HCT116 (cell line): ENCODE data around the gene IPCEF1. TPM values are rescaled to one million over a fixed set of nuclear protein-coding genes. Genes with fewer than 3 reads are reported as not detected.

ENCODE experiments used
- ATAC-seq: fragments of 200-7000 bp; cut with Tn5 transposase; 2 replicates; pipeline ENCODE4 v1.9.1; 2020; ENCODE audit warnings: mild to moderate bottlenecking, moderate library complexity
- BruUV-seq: library from RNA; stranded (reverse); fragments of 400-500 nt; replicated peaks from 2 replicates; lab custom pipeline; 2021; lab: Mats Ljungman, UMichigan
- CTCF ChIA-PET: fragments of 300-600 bp; sonication (Branson Sonifier 250); formaldehyde crosslinking; loops from one replicate; lab custom pipeline; 2021; ENCODE audit warnings: antibody characterized with exemption; lab: Charles Lee
- POLR2A ChIA-PET: fragments of 300-600, 350-600 bp; sonication (Branson Sonifier 250); formaldehyde crosslinking; loops from one replicate; lab custom pipeline; 2021; ENCODE audit warnings: antibody characterized with exemption; lab: Charles Lee
- RAD21 ChIA-PET, 2 experiments: fragments of 300-600 bp; sonication (Branson Sonifier 250); formaldehyde crosslinking; loops; one replicate each; lab custom pipeline; 2023; ENCODE audit warnings: low total read pairs in 2 of 2; ENCODE audit not compliant: uncharacterized antibody in 2 of 2, unreplicated experiment in 2 of 2, low non-redundant PET in 1 of 2; lab: Charles Lee
- DNase-seq: peaks from one replicate; pipeline ENCODE4 v3.0.0-alpha.2; 2010; ENCODE audit warnings: low read depth, low spot score
- H2AFZ ChIP-seq: fragments of 200-600 bp; shearing (Covaris generic), sonication (generic); 2 replicates; pipeline ENCODE4 v1.6.1; 2017; ENCODE audit warnings: low read depth, mixed run types, mixed read lengths, antibody characterized with exemption, low read length; ENCODE audit not compliant: poor library complexity, severe bottlenecking
- H3K27ac ChIP-seq: 2 replicates; pipeline ENCODE4 v1.5.1; 2012; ENCODE audit warnings: low read depth, low read length
- H3K27me3 ChIP-seq: fragments of 200-600 bp; sonication (generic); 2 replicates; pipeline ENCODE4 v1.6.1; 2016; ENCODE audit warnings: mixed run types, low read length, mixed read lengths; ENCODE audit not compliant: insufficient read depth
- H3K36me3 ChIP-seq, 2 experiments: fragments of 200-500 bp in 1 of 2; fragments of 200-600 bp in 1 of 2; sonication (Bioruptor generic) in 1 of 2; sonication (generic) in 1 of 2; 2 replicates each; pipeline versions ENCODE4 v1.5.1 to v1.6.1; 2014 to 2016; ENCODE audit warnings: low read length in 2 of 2, inconsistent platforms in 1 of 2, mixed read lengths in 1 of 2, mixed run types in 1 of 2; ENCODE audit not compliant: insufficient read depth in 2 of 2, control insufficient read depth in 1 of 2
- H3K4me1 ChIP-seq, 2 experiments: fragments of 200-600 bp in 1 of 2; sonication (generic) in 1 of 2; 2 replicates each; pipeline versions ENCODE4 v1.5.1 to v1.6.1; 2012 to 2017; ENCODE audit warnings: low read length in 2 of 2, inconsistent platforms in 1 of 2, mild to moderate bottlenecking in 1 of 2, mixed read lengths in 1 of 2, mixed run types in 1 of 2, moderate library complexity in 1 of 2; ENCODE audit not compliant: insufficient read depth in 2 of 2, control insufficient read depth in 1 of 2
- H3K4me2 ChIP-seq: fragments of 200-600 bp; sonication (generic); 2 replicates; pipeline ENCODE4 v1.6.1; 2017; ENCODE audit warnings: mixed run types, low read length, mixed read lengths
- H3K4me3 ChIP-seq, 2 experiments: fragments of 200-600 bp in 1 of 2; sonication (generic) in 1 of 2; replicated peaks in 1 of 2; 2 replicates each; pipeline ENCODE4 v1.5.1; 2011 to 2016; ENCODE audit warnings: low read length in 2 of 2, control low read depth in 1 of 2, low read depth in 1 of 2, mild to moderate bottlenecking in 1 of 2, mixed read lengths in 1 of 2, mixed run types in 1 of 2
- H3K79me2 ChIP-seq: fragments of 200-600 bp; sonication (generic); 2 replicates; pipeline ENCODE4 v1.6.1; 2017; ENCODE audit warnings: mild to moderate bottlenecking, mixed run types, low read length, moderate library complexity, mixed read lengths; ENCODE audit not compliant: insufficient read depth
- H3K9ac ChIP-seq: fragments of 200-600 bp; sonication (generic); 2 replicates; pipeline ENCODE4 v1.6.1; 2016; ENCODE audit warnings: low read length, mixed read lengths
- H3K9me2 ChIP-seq: fragments of 200-600 bp; sonication (generic), shearing (Covaris generic); 2 replicates; pipeline ENCODE4 v1.6.1; 2017; ENCODE audit warnings: mixed run types, mild to moderate bottlenecking, moderate library complexity; ENCODE audit not compliant: insufficient read depth
- H3K9me3 ChIP-seq, 2 experiments: fragments of 200-500 bp in 1 of 2; fragments of 200-600 bp in 1 of 2; sonication (Bioruptor generic) in 1 of 2; sonication (generic) in 1 of 2; 2 replicates each; pipeline ENCODE4 v1.6.1; 2014 to 2017; ENCODE audit warnings: low read length in 2 of 2, mixed read lengths in 2 of 2, inconsistent platforms in 1 of 2, low read depth in 1 of 2, mild to moderate bottlenecking in 1 of 2, mixed run types in 1 of 2, moderate library complexity in 1 of 2; ENCODE audit not compliant: control insufficient read depth in 1 of 2, insufficient read depth in 1 of 2
- H4K20me1 ChIP-seq: fragments of 200-600 bp; sonication (generic), shearing (Covaris generic); 2 replicates; pipeline ENCODE4 v1.6.1; 2017; ENCODE audit warnings: mixed run types, mild to moderate bottlenecking, moderate library complexity; ENCODE audit not compliant: insufficient read depth
- CBX3 ChIP-seq: IDR thresholded peaks from 2 replicates; pipeline ENCODE4 v1.6.1; 2012; ENCODE audit warnings: low read depth
- CEBPB ChIP-seq: IDR thresholded peaks from 2 replicates; pipeline ENCODE4 v1.6.1; 2012; ENCODE audit warnings: low read depth
- EGR1 ChIP-seq: IDR thresholded peaks from 2 replicates; pipeline ENCODE4 v1.6.1; 2012; ENCODE audit warnings: low read depth
- ELF1 ChIP-seq: IDR thresholded peaks from 2 replicates; pipeline ENCODE4 v1.6.1; 2012; ENCODE audit warnings: low read depth, borderline replicate concordance
- EZH2 ChIP-seq: fragments of 200-600 bp; sonication (generic); IDR thresholded peaks from 2 replicates; pipeline ENCODE4 v1.6.1; 2017; ENCODE audit warnings: antibody characterized with exemption, mixed run types
- FOSL1 ChIP-seq: IDR thresholded peaks from 2 replicates; pipeline ENCODE4 v1.6.1; 2012; ENCODE audit warnings: low read depth
- POLR2A ChIP-seq: IDR thresholded peaks from 2 replicates; pipeline ENCODE4 v1.7.0; 2011; ENCODE audit warnings: borderline replicate concordance; ENCODE audit not compliant: insufficient read depth, insufficient read length; ENCODE audit errors: extremely low read depth
- POLR2AphosphoS5 ChIP-seq: IDR thresholded peaks from 2 replicates; pipeline ENCODE4 v1.6.1; 2011; ENCODE audit warnings: mild to moderate bottlenecking, low read depth, low read length, moderate library complexity
- RAD21 ChIP-seq: IDR thresholded peaks from 2 replicates; pipeline ENCODE4 v1.6.1; 2012; ENCODE audit warnings: low read depth, mild to moderate bottlenecking
- SIN3A ChIP-seq: IDR thresholded peaks from 2 replicates; pipeline ENCODE4 v1.6.1; 2012; ENCODE audit warnings: low read depth
- SP1 ChIP-seq: IDR thresholded peaks from 2 replicates; pipeline ENCODE4 v1.6.1; 2012; ENCODE audit warnings: low read depth
- SRF ChIP-seq: IDR thresholded peaks from 2 replicates; pipeline ENCODE4 v1.6.1; 2012; ENCODE audit warnings: low read depth
- TCF7L2 ChIP-seq: IDR thresholded peaks from 2 replicates; pipeline ENCODE4 v1.7.0; 2011; ENCODE audit warnings: borderline replicate concordance, inconsistent platforms; ENCODE audit not compliant: insufficient read depth, insufficient read length; ENCODE audit errors: extremely low read depth
- ZFX ChIP-seq: fragments of 450-650 bp; IDR thresholded peaks from 2 replicates; pipeline ENCODE4 v1.6.1; 2017
- intact Hi-C: fragments of 100-400 bp; cut with micrococcal nuclease; formaldehyde crosslinking; loops from 2 replicates; pipeline ENCODE4 v1.10.0; 2022
- total RNA-seq: library from RNA; stranded (reverse); gene quantifications from one replicate; pipeline ENCODE4 v1.2.1, GENCODE V29; 2021; ENCODE audit not compliant: unreplicated experiment
- TF ChIP-seq, protein P1 (sequence below): IDR thresholded peaks from 2 replicates; pipeline ENCODE4 v1.6.1; 2012; ENCODE audit warnings: low read depth
- TF ChIP-seq, protein P2 (sequence below): IDR thresholded peaks from 2 replicates; pipeline ENCODE4 v1.6.1; 2011; ENCODE audit warnings: mild to moderate bottlenecking, low read length, moderate library complexity; ENCODE audit not compliant: insufficient replicate concordance; ENCODE audit errors: extremely low read depth
- TF ChIP-seq, protein P3 (sequence below): IDR thresholded peaks from 2 replicates; pipeline ENCODE4 v1.6.1; 2012

IPCEF1 gene
- total RNA-seq, 1 experiment from 2014 or later, result 0.32 TPM

DNA sequence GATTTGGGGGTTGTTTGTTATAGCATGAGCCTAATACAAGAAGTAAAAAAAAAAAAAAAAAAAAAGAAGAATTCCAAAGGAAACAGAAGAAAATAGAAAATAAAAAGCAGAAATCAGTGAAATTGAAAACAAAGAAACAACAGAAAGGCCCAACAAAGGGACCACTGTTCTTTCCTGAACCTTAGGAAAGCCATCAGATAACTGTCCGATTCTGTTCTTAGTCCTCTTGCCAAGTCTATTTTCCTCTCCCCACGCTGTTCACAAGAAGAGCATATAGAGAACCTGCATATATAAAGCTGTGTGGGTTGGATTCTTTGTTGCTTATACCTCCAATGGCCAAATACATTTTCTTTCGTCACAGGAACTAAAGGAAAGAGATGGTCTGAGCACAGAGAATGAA, 38.0 kb upstream of the IPCEF1 start:
- intact Hi-C loops, result no loop called here
- Histone ChIP-seq H3K36me3 (no peaks in the 10 kb centered on the region; a peak in 1 of 4 replicates), H3K4me1 (peaks cover 0 to 4% of the 10 kb centered on the region in 2 experiments; a peak in 1 of 4 replicates), H3K27ac (no peak overlapping the region), H3K9ac (no peak overlapping the region), H4K20me1 (no peaks in the 10 kb centered on the region), H3K27me3 (no peaks in the 10 kb centered on the region), H3K9me2 (no peaks in the 10 kb centered on the region), H3K79me2 (no peaks in the 10 kb centered on the region), H3K4me2 (no peak overlapping the region), H2AFZ (no peak overlapping the region), H3K4me3 (no peak overlapping the region), H3K9me3 (no peaks in the 10 kb centered on the region)
- RAD21 ChIA-PET, result no interaction called here
- ATAC-seq (no peak), DNase-seq (no peak)
- CTCF ChIA-PET, result no interaction called here
- no TSS peak for BruUV-seq
- POLR2A ChIA-PET, result no interaction called here
- TF ChIP-seq ELF1 (no peak), RAD21 (no peak), SRF (no peak), ZFX (no peak), SIN3A (no peak), CEBPB (no peak), EGR1 (no peak)
- TF ChIP-seq, protein P1, sequence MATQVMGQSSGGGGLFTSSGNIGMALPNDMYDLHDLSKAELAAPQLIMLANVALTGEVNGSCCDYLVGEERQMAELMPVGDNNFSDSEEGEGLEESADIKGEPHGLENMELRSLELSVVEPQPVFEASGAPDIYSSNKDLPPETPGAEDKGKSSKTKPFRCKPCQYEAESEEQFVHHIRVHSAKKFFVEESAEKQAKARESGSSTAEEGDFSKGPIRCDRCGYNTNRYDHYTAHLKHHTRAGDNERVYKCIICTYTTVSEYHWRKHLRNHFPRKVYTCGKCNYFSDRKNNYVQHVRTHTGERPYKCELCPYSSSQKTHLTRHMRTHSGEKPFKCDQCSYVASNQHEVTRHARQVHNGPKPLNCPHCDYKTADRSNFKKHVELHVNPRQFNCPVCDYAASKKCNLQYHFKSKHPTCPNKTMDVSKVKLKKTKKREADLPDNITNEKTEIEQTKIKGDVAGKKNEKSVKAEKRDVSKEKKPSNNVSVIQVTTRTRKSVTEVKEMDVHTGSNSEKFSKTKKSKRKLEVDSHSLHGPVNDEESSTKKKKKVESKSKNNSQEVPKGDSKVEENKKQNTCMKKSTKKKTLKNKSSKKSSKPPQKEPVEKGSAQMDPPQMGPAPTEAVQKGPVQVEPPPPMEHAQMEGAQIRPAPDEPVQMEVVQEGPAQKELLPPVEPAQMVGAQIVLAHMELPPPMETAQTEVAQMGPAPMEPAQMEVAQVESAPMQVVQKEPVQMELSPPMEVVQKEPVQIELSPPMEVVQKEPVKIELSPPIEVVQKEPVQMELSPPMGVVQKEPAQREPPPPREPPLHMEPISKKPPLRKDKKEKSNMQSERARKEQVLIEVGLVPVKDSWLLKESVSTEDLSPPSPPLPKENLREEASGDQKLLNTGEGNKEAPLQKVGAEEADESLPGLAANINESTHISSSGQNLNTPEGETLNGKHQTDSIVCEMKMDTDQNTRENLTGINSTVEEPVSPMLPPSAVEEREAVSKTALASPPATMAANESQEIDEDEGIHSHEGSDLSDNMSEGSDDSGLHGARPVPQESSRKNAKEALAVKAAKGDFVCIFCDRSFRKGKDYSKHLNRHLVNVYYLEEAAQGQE, result no peak
- TF ChIP-seq, all 23 proteins: peak for 0

DNA sequence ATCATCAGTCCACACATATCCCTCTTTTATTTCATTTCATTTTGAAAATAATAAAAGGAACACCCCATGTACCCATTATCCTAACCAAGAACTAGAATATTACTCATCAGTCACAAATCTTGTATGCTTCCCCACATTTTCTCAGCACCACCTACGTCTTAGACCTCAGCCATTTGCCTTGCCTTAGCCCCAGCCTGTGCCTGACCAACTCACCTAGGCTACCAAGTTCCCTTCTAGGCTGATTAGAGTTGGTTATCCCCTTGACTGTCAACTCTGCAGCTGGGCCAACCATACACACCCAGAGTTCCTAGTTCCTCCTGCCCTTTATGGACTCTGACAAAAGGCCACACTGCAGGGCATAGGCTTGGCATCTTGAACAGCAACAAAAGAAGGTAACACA, 33.4 kb upstream of the IPCEF1 start:
- POLR2A ChIA-PET, result no interaction called here
- RAD21 ChIA-PET, result no interaction called here
- intact Hi-C loops, result no loop called here
- H3K9me3 ChIP-seq, result no peaks in the 10 kb centered on the region; a peak in 1 of 4 replicates
- H3K36me3 ChIP-seq, result no peaks in the 10 kb centered on the region
- H3K27ac ChIP-seq, result no peak overlapping the region
- ATAC-seq (no peak), DNase-seq (no peak)
- H3K79me2 ChIP-seq, result no peaks in the 10 kb centered on the region
- TF ChIP-seq TCF7L2 (no peak), ZFX (no peak), SIN3A (no peak), POLR2A (no peak), SP1 (no peak), POLR2AphosphoS5 (no peak), EZH2 (no peak), CBX3 (no peak), FOSL1 (no peak), ELF1 (no peak)
- TF ChIP-seq, protein P2, sequence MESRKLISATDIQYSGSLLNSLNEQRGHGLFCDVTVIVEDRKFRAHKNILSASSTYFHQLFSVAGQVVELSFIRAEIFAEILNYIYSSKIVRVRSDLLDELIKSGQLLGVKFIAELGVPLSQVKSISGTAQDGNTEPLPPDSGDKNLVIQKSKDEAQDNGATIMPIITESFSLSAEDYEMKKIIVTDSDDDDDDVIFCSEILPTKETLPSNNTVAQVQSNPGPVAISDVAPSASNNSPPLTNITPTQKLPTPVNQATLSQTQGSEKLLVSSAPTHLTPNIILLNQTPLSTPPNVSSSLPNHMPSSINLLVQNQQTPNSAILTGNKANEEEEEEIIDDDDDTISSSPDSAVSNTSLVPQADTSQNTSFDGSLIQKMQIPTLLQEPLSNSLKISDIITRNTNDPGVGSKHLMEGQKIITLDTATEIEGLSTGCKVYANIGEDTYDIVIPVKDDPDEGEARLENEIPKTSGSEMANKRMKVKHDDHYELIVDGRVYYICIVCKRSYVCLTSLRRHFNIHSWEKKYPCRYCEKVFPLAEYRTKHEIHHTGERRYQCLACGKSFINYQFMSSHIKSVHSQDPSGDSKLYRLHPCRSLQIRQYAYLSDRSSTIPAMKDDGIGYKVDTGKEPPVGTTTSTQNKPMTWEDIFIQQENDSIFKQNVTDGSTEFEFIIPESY, result no peak
- TF ChIP-seq, protein P3, sequence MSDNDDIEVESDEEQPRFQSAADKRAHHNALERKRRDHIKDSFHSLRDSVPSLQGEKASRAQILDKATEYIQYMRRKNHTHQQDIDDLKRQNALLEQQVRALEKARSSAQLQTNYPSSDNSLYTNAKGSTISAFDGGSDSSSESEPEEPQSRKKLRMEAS, result no peak
- no TSS peak for BruUV-seq
- no peaks in the 10 kb centered on the region for H3K27me3 ChIP-seq
- peaks cover 5 to 15% of the 10 kb centered on the region in 2 experiments; a peak in 3 of 4 replicates for H3K4me1 ChIP-seq
- H3K4me2 ChIP-seq, result no peak overlapping the region
- no peak overlapping the region for H3K9ac ChIP-seq
- CTCF ChIA-PET, result no interaction called here
- H2AFZ ChIP-seq, result no peak overlapping the region
- H3K4me3 ChIP-seq, result no peak overlapping the region
- no peaks in the 10 kb centered on the region for H4K20me1 ChIP-seq
- no peaks in the 10 kb centered on the region for H3K9me2 ChIP-seq
